Gastroesophageal sphincter (tissue), 4 donors: ENCODE results near the gene PIAS4. TPM values are rescaled to one million over a fixed set of nuclear protein-coding genes. Genes with fewer than 3 reads are reported as not detected.
"Not testable (repeated sequence)": the region's sequence is repeated elsewhere in the genome, so short reads cannot be mapped to it uniquely, and the experiment has no call there.

Source experiments
- ATAC-seq: fragments of 150-250 bp; one replicate; pipeline ENCODE4 v1.9.1; 2016; ENCODE audit warnings: mild to moderate bottlenecking, moderate library complexity
- H3K27ac ChIP-seq, 4 donors: fragments of 200-600 bp; sonication (generic) in 3 of 4; 1 replicate in 3 of 4; 2 replicates in 1 of 4; pipeline ENCODE4 v1.5.1; 2016 to 2019
- H3K27me3 ChIP-seq: fragments of 200-600 bp; sonication (generic); one replicate; pipeline ENCODE4 v1.5.1; 2019
- H3K36me3 ChIP-seq, 2 donors: fragments of 200-600 bp; sonication (generic); one replicate each; pipeline ENCODE4 v1.5.1; 2019; ENCODE audit warnings: control low read depth in 1 of 2
- H3K4me1 ChIP-seq, 3 donors: fragments of 200-600 bp; sonication (generic); 1 replicate in 2 of 3; 2 replicates in 1 of 3; pipeline ENCODE4 v1.5.1; 2016 to 2019; ENCODE audit warnings: control low read depth in 2 of 3
- H3K4me3 ChIP-seq, 2 donors: fragments of 200-600 bp; sonication (generic); one replicate each; pipeline ENCODE4 v1.5.1; 2019; ENCODE audit warnings: mild to moderate bottlenecking in 1 of 2, moderate library complexity in 1 of 2
- H3K9me3 ChIP-seq, 3 donors: fragments of 200-600 bp; sonication (generic); one replicate each; pipeline ENCODE4 v1.5.1; 2017 to 2019; ENCODE audit warnings: control low read depth in 2 of 3
- EP300 ChIP-seq: sonication (generic); formaldehyde crosslinking; IDR thresholded peaks from one replicate; pipeline ENCODE4 v1.6.1; 2017; ENCODE audit warnings: antibody characterized with exemption, mild to moderate bottlenecking
- POLR2A ChIP-seq, 2 donors: fragments of 450-650 bp; IDR thresholded peaks; one replicate each; pipeline ENCODE4 v1.6.1; 2017; ENCODE audit warnings: antibody characterized with exemption in 2 of 2, mild to moderate bottlenecking in 2 of 2, moderate library complexity in 1 of 2
- POLR2AphosphoS5 ChIP-seq: sonication (generic); formaldehyde crosslinking; IDR thresholded peaks from one replicate; pipeline ENCODE4 v1.6.1; 2017; ENCODE audit warnings: antibody characterized with exemption
- WGBS, 2 donors: methylation state at CpG; one replicate each; pipeline ENCODE4 v1.1.5; 2018; ENCODE audit warnings: low coverage in 1 of 2; 5-methylcytosine and 5-hydroxymethylcytosine counted together
- total RNA-seq, 4 donors: library from RNA; depleted of rRNA; stranded (reverse); fragments of >200 nt; gene quantifications; one replicate each; pipeline ENCODE4 v1.1.0, GENCODE V29; 2016
- TF ChIP-seq, protein P1 (sequence below), 4 experiments: fragments of 200-600 bp in 2 of 4; fragments of 450-650 bp in 2 of 4; sonication (generic) in 1 of 4; IDR thresholded peaks; one replicate each; pipeline ENCODE4 v1.5.1; 2017 to 2019; ENCODE audit warnings: antibody characterized with exemption in 4 of 4, mild to moderate bottlenecking in 2 of 4, moderate library complexity in 2 of 4

The PIAS4 gene
- total RNA-seq, 4 donors from 2014 or later: 15.3 to 26.4 (median 16.8) TPM

DNA sequence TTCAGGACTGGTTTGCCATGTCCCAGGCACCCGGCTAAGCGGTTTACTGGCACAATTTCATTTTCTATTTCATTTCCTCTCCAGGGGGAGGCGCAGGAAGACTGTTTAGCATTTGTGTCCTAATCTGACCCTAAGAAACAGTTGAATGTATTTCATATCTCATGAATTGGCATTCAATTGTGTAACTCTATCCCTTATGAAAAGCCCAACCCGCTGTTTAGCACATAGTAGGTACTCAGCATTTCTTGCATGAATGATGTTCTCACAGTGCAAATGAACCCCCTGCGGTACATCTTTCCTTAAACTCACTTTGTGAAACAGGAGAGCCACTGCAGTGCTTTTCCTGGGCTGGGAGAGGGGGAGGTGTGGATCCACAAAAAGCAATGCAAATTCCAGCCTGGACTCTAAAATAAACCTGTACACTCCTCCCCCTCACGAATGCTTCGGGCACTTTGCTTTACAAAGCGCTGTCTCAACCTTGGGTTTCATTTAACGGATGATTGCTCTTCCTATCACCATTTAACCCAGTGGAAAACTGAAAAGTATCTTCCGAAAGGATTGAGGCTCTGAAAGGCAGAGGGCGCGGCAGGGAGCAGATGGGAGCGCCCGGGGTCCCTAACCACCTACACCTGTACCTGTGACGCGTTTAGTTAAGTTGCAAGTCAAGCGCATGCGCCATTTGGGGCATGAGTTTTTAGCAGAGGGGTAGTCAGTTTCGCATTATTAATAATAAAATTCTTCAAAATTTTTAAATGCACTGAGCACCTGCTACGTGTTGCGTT lies 21.1 kb upstream of the PIAS4 start:
- 1 to 8% methylated on average over 20 of the region's 21 CpGs for WGBS, 2 donors
- H3K9me3 ChIP-seq: no peaks in the 10 kb centered on the region
- H3K4me1 ChIP-seq: peaks cover 6 to 63% (median 34%) of the 10 kb centered on the region in 3 donors
- H3K4me3 ChIP-seq: peak overlapping the region in 1 of 2 donors; percentile 94
- ATAC-seq: peak; percentile 42
- TF ChIP-seq, protein P1, sequence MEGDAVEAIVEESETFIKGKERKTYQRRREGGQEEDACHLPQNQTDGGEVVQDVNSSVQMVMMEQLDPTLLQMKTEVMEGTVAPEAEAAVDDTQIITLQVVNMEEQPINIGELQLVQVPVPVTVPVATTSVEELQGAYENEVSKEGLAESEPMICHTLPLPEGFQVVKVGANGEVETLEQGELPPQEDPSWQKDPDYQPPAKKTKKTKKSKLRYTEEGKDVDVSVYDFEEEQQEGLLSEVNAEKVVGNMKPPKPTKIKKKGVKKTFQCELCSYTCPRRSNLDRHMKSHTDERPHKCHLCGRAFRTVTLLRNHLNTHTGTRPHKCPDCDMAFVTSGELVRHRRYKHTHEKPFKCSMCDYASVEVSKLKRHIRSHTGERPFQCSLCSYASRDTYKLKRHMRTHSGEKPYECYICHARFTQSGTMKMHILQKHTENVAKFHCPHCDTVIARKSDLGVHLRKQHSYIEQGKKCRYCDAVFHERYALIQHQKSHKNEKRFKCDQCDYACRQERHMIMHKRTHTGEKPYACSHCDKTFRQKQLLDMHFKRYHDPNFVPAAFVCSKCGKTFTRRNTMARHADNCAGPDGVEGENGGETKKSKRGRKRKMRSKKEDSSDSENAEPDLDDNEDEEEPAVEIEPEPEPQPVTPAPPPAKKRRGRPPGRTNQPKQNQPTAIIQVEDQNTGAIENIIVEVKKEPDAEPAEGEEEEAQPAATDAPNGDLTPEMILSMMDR (IDR thresholded peaks at IDR 0.05): peak in 3 of 4 experiments; percentile 72 to 79 (median 75)
- TF ChIP-seq POLR2AphosphoS5 (peak; percentile 58), POLR2A (IDR thresholded peaks at IDR 0.05) (no peak)
- H3K36me3 ChIP-seq: peaks cover 0 to 27% of the 10 kb centered on the region in 2 donors
- H3K27ac ChIP-seq: peak overlapping the region; percentile 70 to 96 (median 94)
- no peaks in the 10 kb centered on the region for H3K27me3 ChIP-seq

DNA sequence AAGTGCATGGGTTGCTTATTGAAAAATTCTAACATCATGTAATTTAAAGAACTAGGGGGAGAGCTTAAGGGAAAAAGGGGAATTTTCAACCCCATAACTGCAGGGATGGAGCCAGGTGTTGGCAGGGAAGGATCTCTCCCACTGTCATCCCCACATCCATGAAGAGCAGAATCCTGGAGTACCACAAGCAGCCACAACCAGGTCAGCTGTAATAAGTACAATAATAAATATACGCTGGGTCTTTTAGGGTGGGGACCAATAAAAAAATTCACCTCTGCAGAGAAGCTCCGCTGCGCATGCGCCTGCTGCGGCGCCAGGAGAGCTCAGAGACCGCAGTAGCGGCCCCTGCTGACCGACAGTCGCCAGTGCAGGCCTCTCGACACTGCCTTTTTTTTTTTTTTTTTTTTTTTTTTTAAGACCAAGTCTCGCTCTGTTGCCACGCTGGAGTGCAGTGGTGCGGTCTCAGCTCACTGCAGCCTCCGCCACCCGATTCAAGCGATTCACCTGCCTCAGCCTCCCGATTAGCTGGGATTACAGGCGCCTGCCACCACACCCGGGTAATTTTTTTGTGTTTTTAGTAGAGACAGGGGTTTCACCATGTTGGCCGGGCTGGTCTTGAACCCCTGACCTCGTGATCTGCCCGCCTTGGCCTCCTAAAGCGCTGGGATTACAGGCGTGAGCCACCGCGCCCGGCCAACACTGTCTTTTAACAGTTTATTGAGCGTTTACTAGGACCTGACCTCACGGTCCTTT lies 19.7 kb upstream of the PIAS4 start:
- peaks cover 6 to 49% (median 34%) of the 10 kb centered on the region in 3 donors for H3K4me1 ChIP-seq
- H3K4me3 ChIP-seq: peak overlapping the region in 1 of 2 donors; percentile 94
- no peak for ATAC-seq
- H3K27me3 ChIP-seq: no peaks in the 10 kb centered on the region
- H3K36me3 ChIP-seq: peaks cover 0 to 13% of the 10 kb centered on the region in 2 donors
- H3K9me3 ChIP-seq: no peaks in the 10 kb centered on the region
- peak overlapping the region in 2 of 4 donors; percentile 48 to 96 for H3K27ac ChIP-seq
- TF ChIP-seq, protein P1 (IDR thresholded peaks at IDR 0.05): peak in 3 of 4 experiments; percentile 73 to 83 (median 76)
- no peak for TF ChIP-seq EP300
- TF ChIP-seq POLR2A (IDR thresholded peaks at IDR 0.05): no peak
- TF ChIP-seq POLR2AphosphoS5: no peak
- WGBS, 2 donors: 1 to 8% methylated on average over 19 to 20 of the region's 30 CpGs

DNA sequence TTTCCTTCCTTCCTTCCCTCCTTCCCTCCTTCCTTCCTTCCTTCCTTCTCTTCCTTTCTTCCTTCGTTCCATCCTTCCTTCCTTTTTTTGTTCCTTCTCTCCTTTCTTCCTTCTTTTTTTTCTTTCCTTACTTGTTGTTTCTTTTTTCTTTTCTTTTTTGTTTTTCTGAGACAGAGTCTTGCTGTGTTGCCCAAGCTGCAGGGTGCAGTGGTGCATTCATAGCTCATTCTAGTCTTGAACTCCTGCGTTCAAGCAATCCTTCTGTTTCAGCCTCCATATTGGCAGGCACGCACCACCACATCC lies 16.8 kb upstream of the PIAS4 start:
- Histone ChIP-seq H3K9me3 (no peaks in the 10 kb centered on the region), H3K27ac (no peak overlapping the region), H3K4me3 (no peak overlapping the region), H3K36me3 (no peaks in the 10 kb centered on the region), H3K27me3 (no peaks in the 10 kb centered on the region), H3K4me1 (peaks cover 5 to 28% (median 18%) of the 10 kb centered on the region in 3 donors)
- WGBS, 2 donors: 62 to 77% methylated on average over 3 of the region's 3 CpGs
- ATAC-seq: no peak
- TF ChIP-seq POLR2AphosphoS5: no peak
- no peak for TF ChIP-seq EP300
- no peak for TF ChIP-seq POLR2A (IDR thresholded peaks at IDR 0.05)
- TF ChIP-seq, protein P1 (IDR thresholded peaks at IDR 0.05): no peak

DNA sequence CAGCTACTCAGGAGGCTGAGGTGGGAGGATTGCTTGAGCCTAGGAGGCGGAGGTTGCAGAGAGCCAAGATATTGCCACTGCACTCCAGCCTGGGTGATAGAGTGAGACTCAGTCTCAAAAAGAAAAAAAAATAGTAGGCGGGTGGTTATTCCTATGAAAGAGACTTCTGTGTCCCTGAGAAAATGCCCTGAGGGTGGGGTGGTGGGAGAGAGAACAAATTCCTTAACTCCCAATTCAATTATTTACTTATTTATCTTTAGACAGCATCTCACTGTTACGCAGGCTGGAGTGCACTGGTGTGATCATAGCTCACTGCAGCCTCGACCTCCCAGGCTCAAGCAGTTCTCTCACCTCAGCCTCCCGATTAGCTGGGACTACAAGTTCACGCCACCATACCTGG lies 11.9 kb upstream of the PIAS4 start:
- no peak overlapping the region for H3K27ac ChIP-seq
- H3K4me1 ChIP-seq: no peaks in the 10 kb centered on the region
- no peaks in the 10 kb centered on the region for H3K36me3 ChIP-seq
- no peak for TF ChIP-seq POLR2AphosphoS5
- no peak for TF ChIP-seq POLR2A (IDR thresholded peaks at IDR 0.05)
- no peak for TF ChIP-seq EP300
- TF ChIP-seq, protein P1 (IDR thresholded peaks at IDR 0.05): no peak
- no peak for ATAC-seq
- no peak overlapping the region for H3K4me3 ChIP-seq
- no peaks in the 10 kb centered on the region for H3K9me3 ChIP-seq
- 63 to 68% methylated on average over 1 to 5 of the region's 6 CpGs for WGBS, 2 donors
- no peaks in the 10 kb centered on the region for H3K27me3 ChIP-seq

DNA sequence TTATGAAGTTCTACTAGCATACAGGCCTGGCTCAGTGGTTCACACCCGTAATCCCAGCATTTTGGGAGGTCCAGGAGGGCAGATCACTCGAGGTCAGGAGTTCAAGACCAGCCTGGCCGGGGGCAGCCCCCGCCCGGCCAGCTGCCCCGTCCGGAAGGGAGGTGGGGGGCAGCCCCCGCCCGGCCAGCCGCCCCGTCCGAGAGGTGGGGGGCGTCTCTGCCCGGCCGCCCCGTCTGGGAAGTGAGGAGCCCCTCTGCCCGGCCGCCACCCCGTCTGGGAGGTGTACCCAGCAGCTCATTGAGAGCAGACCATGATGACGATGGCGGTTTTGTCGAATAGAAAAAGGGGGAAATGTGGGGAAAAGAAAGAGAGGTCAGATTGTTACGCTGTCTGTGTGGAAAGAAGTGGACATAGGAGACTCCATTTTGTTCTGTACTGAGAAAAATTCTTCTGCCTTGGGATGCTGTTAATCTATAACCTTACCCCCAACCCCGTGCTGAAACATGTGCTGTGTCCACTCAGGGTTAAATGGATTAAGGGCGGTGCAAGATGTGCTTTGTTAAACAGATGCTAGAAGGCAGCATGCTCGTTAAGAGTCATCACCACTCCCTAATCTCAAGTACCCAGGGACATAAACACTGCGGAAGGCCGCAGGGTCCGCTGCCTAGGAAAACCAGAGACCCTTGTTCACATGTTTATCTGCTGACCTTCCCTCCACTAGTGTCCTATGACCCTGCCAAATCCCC lies 8.7 kb upstream of the PIAS4 start:
- H3K4me3 ChIP-seq, H3K27ac ChIP-seq, H3K27me3 ChIP-seq, ATAC-seq, H3K36me3 ChIP-seq, H3K9me3 ChIP-seq, H3K4me1 ChIP-seq: not testable (repeated sequence)
- 67 to 82% methylated on average over 3 to 5 of the region's 29 CpGs for WGBS, 2 donors

DNA sequence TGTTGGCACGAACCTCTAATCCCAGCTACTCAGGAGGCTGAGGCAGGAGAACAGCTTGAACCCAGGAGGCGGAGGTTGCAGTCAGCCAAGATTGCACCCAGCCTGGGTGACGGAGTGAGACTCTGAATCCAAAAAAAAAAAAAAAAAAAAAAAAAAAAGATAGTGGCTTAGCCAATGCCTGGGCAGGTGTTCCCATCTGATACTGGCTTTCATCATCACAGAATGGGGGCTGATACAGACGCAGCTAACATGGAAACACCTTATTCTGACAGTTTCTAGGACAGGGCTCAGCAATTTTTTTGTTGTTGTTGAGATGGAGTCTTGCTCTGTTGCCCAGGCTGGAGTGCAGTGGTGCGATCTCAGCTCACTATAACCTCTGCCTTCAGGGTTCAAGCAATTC lies 6.7 kb upstream of the PIAS4 start:
- H3K36me3 ChIP-seq, H3K9me3 ChIP-seq, H3K4me1 ChIP-seq, ATAC-seq, H3K4me3 ChIP-seq, H3K27me3 ChIP-seq, H3K27ac ChIP-seq: not testable (repeated sequence)
- 95 to 100% methylated on average over 1 to 4 of the region's 5 CpGs for WGBS, 2 donors

DNA sequence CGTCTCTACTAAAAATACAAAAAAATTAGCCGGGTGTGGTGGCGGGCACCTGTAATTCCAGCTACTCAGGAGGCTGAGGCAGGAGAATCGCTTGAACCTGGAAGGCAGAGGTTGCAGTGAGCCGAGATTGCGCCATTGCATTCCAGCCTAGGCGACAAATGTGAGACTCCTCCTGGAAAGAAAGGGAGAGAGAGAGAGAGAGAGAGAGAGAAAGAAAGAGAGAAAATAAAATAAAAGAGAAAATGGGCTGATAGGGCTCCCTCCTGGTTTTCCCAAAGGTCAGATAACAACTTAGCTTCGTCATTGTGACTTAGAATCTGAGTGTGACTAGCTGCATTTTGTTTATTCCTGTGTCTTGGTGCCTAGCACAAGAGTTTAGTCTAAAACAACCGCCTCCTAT lies 2.1 kb upstream of the PIAS4 start:
- H3K4me1 ChIP-seq: peaks cover 0 to 38% (median 26%) of the 10 kb centered on the region in 3 donors
- not testable (repeated sequence) for ATAC-seq, H3K27ac ChIP-seq, H3K36me3 ChIP-seq, H3K9me3 ChIP-seq, H3K4me3 ChIP-seq, H3K27me3 ChIP-seq
- 86 to 100% methylated on average over 1 to 9 of the region's 9 CpGs for WGBS, 2 donors
